Stimulated activated CD8-positive, alpha-beta memory T cell treated with anti-CD3 and anti-CD28 coated beads, Interleukin-15, amount 100 ng/mL, for 24 hours (primary cell): ENCODE measurements around the gene TMEM150A.
"Not testable (repeated sequence)": the region's sequence is repeated elsewhere in the genome, so short reads cannot be mapped to it uniquely, and the experiment has no call there.

Source experiments
- DNase-seq: peaks from one replicate; pipeline ENCODE4 v3.0.0-alpha.2; 2020; ENCODE audit warnings: low read depth

Gene TMEM150A

GRCh38 chr2:85602476-85603234, at the start of gene TMEM150A:
Gene TMEM150A (minus strand): TSS chr2:85602698. CDS start chr2:85601948, 750 bp downstream.
- DNase-seq, result peak; percentile 72

DNA sequence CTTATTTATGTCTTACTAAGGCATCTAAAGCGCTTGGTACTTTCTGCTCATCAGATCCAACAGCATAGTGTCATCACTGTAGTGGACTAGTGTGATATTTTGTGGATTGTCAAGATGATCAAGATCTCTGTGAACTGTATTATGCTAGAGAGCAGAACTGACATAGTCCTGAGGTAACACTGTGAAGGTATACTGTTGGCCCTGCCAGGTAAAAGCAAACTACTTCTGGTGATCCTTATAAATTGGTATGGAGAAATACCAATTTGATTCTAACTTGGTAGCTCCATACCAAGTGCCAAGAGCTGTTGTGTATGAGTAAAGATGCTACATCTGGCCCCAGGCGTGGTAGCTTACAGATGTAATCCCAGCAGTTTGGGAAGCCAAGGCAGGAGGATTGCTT, 49.6 kb upstream of the TMEM150A start:
- no peak for DNase-seq

DNA sequence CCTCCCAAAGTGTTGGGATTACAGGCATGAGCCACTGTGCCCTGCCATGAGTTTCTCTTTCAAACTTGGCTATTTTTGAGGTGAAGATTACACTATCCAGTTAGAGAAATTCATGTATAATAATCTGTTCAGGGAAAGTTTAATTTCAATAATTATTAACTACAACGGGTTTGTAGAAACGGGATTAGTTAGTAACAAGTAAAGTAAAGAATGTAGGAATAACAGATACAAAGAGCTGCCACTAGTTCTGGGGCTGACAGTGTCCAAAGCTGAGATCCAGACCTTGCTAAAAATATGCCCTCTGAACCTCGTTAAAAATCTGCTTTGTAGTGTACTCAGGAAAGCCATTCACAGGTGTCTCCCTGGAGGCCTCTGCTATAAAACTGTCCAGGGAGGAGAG, 48.6 kb upstream of the TMEM150A start:
- DNase-seq, result no peak

DNA sequence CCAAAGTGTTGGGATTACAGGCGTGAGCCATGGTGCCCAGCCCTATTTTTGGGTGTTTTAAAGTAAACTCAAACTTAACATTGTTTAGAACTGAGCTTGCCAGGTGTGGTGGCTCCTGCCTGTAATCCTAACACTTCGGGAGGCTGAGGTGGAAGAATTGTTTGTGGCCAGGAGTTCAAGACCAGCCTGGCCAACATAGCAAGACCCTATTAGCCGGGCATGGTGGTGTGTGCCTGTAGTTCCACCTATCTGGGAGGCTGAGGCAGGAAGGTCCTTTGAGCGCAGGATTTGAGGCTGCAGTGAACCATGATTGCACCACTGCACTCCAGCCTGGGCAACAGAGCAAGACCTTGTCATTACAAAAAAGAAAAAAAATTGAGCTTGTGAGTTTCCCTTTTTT, 48.0 kb upstream of the TMEM150A start:
- DNase-seq, result no peak

DNA sequence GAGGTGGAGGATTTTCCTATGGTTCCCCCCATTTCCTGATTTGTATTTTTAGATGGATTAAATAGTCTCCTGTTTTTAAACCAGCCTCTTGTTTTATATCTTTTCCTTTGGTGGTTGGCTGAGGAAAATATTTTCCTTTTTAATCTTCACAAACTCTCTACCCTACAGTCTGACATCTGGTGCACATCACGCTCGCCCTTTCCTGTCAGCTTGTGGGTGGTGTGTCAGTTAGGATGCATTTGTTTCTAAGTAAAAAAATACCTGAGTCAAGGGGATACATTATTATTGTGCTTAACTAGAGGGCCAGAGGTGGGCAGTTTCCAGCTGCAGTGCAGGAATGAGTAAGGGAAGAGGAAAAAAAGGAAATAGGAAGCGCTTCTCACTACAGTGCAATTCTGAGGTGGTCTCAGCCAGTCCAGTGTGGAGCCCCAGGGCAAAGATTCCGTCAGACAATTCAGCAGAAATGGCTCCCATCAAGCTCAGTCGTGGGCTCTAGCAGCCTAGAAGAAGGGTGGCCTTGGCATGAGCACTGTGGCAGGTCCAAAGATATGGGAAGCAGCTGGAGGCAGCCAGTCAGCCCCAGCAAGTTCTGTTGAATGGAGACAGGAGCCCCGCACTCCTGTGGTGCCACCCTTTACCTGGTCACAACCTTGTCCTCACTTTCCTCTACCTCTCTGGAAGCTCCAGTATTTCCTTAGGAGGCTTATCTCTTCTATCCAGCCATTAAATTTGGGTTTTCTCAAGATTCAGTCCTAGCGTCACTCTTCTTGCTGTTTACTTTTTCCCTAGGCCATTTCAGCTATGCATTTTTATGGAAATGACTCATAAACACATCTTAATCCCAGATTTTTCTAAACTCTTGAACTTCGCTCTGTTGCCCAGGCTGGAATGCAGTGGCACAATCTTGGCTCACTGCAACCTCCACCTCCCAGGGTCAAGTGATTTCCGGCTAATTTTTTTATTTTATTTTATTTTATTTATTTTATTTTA, 47.0 kb upstream of the TMEM150A start:
- no peak for DNase-seq

DNA sequence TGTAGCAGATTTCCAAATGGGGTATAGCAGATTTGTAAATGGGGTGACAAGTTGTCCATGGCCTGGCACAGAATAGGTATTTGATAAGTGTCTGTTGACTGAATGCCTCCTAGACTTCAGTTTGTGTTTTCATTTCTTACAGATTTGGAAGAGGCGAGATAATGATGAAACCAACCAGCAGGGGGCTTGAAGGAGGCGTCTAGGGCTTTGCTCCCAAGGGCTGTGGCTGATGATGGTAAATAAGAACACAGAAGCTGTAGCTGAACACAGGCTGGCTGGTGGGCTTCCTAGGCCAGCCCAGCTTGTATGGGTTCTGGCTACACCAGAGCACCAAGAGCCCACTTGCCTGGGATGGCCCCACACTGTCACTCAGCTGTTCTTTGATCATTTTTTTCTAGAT, 46.1 kb upstream of the TMEM150A start:
- no peak for DNase-seq

DNA sequence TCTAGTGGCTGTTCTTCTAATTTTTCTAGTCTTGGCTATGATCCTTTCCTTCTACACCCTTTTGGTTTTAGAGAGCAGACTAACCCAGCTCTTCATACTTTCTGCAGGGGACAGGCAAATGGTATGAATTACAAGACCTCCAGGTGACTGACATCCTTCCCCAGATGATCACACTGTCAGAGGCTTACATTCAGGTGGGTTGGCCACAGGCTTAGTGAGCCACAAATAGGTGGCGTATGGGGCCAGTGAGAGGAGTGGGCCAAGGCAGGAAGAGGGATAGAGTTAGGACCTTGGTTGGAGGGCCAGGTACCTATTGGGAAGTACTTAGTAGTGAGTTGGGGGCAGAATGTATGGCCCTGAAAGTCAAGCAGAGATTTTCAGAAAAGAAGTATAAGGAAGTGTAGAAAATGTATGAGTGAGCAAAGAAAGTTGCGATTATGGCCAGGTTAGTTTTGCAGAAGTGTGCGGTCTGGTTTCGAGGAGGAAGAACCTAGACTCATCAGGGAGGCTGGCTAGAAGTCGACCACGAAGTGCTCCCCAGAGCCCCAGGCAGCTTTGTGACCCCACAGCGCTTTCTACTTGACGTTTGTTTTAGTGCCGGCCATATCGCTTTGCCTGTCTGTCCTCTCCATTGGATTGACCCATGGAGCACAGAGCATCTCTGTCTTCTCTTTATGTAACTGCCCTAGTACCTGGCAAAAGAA, 45.5 kb upstream of the TMEM150A start:
- no peak for DNase-seq

DNA sequence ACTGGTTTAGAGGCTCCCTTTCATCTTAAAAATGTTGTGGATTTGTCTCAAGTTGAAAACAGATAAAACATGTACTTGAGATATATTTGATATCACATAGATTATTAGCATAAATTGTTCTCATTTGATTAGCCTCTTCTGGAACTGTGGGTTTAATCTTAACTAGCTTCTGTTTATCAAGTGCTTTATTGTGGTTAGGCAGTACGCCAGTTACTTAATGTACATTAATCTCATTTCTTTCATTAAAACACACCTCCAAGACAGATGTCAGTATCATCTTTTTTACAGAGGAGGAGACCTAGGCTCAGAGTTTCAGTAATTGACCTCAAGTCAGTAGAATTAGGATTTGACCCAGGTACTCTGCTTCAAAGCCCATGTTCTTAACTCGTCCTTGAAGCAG, 43.7 kb upstream of the TMEM150A start:
- no peak for DNase-seq

DNA sequence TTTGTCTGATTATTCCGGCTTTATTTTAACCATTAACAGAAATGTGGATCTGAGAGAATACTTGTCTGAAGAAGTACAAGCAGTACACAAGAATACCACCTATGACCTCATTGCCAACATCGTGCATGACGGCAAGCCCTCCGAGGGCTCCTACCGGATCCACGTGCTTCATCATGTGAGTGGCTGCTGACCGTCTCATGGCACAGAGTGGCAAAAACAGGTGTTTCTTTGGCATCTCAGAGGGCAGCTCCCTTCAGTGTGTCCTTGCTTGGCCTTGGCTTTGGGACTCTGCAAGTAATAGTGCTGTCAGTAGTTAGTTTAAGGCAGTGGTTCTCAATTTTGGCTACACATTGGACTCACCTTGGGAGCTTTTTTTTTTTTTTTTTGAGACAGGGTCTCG, 42.4 kb upstream of the TMEM150A start:
- DNase-seq, result no peak

- no peak for DNase-seq
Observed at GRCh38 chr2:85642725-85643124, 40.2 kb upstream of the TMEM150A start.

GRCh38 chr2:85635636-85636035, 33.1 kb upstream of the TMEM150A start:
- no peak for DNase-seq

DNA sequence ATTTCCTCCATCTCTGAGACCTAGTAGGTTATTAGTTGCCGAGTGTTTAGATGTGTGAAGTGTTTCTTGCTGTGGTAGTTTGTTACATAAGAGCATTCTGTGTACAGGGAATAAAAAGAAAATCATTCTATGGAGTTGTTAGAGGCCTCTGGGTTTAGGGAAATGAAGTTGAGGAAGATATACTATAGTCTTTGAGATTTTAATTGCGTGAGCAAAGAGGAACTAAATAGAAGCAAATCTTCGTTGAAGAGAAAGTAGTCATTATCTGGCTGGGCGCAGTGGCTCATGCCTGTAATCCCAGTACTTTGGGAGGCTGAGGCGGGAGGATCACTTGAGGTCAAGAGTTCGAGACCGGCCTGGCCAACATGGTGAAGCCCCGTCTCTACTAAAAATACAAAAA, 32.5 kb upstream of the TMEM150A start:
- DNase-seq, result no peak

- DNase-seq, result no peak
Observed at GRCh38 chr2:85631316-85631715, 28.8 kb upstream of the TMEM150A start.

GRCh38 chr2:85628658-85629057, 26.2 kb upstream of the TMEM150A start:
- DNase-seq, result no peak

DNA sequence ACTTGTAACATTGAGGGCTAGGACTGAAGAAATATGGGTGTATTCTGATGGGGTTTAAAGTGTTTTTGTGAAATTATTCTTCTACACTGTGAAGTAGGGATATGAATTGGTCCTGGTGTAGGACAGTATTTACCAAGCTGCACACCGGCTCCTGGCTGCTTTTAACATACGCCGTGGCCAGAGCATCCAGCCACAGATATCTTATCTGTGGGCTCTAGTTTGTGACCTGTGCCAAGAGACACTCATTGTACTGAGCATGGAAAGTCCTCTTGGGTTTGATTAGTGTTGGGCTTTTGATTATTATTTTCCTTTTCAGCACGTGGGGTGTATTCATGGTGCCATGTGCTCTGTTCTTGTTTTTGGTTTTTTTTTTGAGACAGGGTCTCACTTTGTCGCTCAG, 21.5 kb upstream of the TMEM150A start:
- DNase-seq, result no peak

GRCh38 chr2:85621338-85621737, 18.8 kb upstream of the TMEM150A start:
- DNase-seq, result no peak

- DNase-seq, result no peak
Observed at GRCh38 chr2:85619617-85620016, 17.1 kb upstream of the TMEM150A start.

GRCh38 chr2:85617723-85618122, 15.2 kb upstream of the TMEM150A start:
- not testable (repeated sequence) for DNase-seq

DNA sequence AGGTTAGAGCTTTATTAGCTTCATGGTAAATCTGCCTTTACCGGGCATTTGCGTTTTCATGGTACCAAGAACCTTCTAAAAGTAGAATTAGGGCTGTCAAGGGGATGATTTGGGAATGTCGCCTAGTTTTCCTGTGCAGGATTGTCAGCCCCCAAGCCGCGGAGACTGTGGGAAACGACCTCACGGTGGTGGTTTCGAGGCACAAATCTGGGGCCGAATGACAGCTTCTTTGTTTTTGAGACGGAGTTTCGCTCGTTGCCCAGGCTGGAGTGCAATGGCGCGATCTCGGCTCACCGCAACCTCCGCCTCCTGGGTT, 12.9 kb upstream of the TMEM150A start:
- DNase-seq, result no peak

GRCh38 chr2:85614757-85615156, 12.3 kb upstream of the TMEM150A start:
- DNase-seq, result not testable (repeated sequence)

DNA sequence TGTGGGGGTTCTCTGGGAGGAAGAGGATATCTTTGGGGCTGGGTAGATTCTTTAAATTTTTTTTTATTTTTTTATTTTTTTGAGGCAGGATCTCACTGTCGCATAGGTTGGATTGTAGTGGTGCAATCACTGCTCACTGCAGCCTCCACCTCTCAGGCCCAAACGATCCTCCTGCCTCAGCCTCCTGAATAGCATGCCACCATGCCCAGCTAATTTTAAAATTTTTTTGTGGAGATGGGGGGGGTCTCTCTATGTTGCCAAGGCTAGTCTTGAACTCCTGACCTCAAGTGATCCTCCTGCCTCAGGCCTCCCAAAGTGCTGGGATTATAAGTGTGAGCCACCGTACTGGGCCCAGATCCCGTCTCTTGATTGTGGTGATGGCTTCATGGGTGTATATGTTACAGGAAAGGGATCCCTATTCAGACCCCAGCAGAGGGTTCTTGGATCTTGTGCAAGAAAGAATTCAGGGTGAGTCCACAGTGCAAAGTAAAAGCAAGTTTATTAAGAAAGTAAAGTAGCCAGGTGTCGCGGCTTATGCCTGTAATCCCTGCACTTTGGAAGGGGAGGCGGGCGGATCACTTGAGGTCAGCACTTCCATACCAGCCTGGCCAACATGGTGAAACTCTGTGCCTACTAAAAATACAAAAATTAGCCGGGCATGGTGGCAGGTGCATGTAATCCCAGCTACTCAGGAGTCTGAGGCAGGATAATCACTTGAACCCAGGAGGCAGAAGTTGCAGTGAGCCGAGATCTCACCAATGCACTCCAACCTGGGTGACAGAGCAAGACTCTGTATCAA, 11.4 kb upstream of the TMEM150A start:
- DNase-seq, result no peak
